Measurements from ENCODE around the gene ADISSP. TPM values are rescaled to one million over a fixed set of nuclear protein-coding genes. Genes with fewer than 3 reads are reported as not detected.
A peak's percentile ranks its signal among the peaks of the same experiment; 100 is the strongest.

The ADISSP gene
- total RNA-seq, 2 donors from 2014 or later = 11.2 to 26.7 TPM

DNA sequence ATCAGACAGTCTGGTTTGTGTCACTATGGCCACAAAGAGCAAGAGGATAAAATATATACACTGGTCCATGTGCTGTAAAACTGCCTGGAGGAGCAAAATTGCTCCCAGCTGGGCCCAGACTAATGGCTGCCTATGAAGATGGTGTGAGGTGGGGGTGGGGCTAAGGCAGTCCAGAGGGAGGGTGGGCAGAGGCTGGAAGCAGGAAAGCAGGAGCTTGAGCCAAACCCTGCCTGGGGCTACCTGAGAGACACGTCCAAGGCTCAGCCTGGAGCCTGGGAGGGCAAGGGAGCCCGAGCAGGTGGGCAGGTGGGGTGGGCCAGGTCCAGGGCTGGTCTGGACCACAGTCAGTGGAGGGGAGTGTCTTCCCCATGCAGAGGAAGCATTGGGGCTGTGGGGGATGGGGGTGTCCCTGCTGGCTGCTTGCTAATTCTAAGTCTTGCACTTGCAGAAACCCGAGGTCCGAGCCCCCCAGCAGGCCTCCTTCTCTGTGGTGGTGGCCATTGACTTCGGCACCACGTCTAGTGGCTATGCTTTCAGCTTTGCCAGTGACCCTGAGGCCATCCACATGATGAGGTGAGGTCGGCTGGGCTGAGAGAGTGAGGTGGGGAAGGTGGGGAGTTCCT is 25.6 kb downstream of the ADISSP start:
- TF ChIP-seq POLR2A (IDR thresholded peaks at IDR 0.05) = no peak
- TF ChIP-seq, protein P1, sequence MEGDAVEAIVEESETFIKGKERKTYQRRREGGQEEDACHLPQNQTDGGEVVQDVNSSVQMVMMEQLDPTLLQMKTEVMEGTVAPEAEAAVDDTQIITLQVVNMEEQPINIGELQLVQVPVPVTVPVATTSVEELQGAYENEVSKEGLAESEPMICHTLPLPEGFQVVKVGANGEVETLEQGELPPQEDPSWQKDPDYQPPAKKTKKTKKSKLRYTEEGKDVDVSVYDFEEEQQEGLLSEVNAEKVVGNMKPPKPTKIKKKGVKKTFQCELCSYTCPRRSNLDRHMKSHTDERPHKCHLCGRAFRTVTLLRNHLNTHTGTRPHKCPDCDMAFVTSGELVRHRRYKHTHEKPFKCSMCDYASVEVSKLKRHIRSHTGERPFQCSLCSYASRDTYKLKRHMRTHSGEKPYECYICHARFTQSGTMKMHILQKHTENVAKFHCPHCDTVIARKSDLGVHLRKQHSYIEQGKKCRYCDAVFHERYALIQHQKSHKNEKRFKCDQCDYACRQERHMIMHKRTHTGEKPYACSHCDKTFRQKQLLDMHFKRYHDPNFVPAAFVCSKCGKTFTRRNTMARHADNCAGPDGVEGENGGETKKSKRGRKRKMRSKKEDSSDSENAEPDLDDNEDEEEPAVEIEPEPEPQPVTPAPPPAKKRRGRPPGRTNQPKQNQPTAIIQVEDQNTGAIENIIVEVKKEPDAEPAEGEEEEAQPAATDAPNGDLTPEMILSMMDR (IDR thresholded peaks at IDR 0.05) = no peak
- WGBS, 2 donors = 65 to 69% methylated on average over 5 to 7 of the region's 7 CpGs
- Histone ChIP-seq H3K4me3 (no peak overlapping the region), H3K27me3 (no peaks in the 10 kb centered on the region), H3K27ac (no peak overlapping the region), H3K4me1 (peaks cover 11% of the 10 kb centered on the region), H3K9me3 (no peaks in the 10 kb centered on the region), H3K36me3 (replicated peaks in 1 of 2; ENCODE audit: insufficient read depth in 1 of 2, low read depth in 2 of 2) (no peaks in the 10 kb centered on the region)
- intact Hi-C loops (cut with DNase I) = no loop called here
- ATAC-seq (no peak), DNase-seq (no peak)

DNA sequence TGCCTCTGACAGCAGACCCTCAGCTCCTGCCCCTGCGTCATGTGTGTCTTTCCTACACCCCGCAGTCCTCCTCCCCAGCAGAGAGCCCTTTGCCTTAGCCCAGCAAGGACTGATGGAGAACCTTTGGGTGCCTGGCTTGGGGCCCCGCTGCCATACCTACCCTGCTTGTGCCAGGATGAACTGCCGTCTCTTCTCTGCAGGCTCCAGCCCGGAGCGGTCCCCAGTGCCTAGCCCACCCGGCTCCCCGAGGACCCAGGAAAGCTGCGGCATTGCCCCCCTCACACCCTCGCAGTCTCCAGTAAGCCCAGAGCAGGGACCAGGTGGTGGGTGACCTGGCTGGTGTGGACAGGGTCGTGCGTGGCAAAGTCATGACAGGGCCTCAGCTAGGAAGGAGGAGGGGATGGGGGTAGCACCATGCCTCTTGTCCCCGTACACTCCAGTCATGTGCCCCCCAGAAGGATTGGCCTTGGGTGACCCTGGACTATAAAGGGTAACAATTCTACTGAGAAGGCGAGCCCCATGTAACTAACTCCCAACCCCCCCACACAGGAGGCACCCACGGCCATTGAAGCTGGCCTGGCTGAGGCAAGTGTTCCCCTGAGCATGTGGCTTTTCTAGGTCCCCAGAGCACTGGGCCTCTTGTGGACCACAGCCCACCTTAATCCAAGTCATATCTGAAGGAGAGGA is 26.8 kb downstream of the ADISSP start:
- H3K27me3 ChIP-seq = no peaks in the 10 kb centered on the region
- H3K4me1 ChIP-seq = peaks cover 20% of the 10 kb centered on the region
- ATAC-seq = no peak
- H3K36me3 ChIP-seq (replicated peaks in 1 of 2; ENCODE audit: insufficient read depth in 1 of 2, low read depth in 2 of 2) = no peaks in the 10 kb centered on the region
- no peak for DNase-seq
- H3K27ac ChIP-seq = no peak overlapping the region
- TF ChIP-seq, protein P1 (IDR thresholded peaks at IDR 0.05) = no peak
- TF ChIP-seq POLR2A (IDR thresholded peaks at IDR 0.05) = no peak
- no peaks in the 10 kb centered on the region for H3K9me3 ChIP-seq
- intact Hi-C loops (cut with DNase I) = no loop called here
- H3K4me3 ChIP-seq = no peak overlapping the region
- WGBS, 2 donors = 86 to 88% methylated on average over 12 to 13 of the region's 15 CpGs

DNA sequence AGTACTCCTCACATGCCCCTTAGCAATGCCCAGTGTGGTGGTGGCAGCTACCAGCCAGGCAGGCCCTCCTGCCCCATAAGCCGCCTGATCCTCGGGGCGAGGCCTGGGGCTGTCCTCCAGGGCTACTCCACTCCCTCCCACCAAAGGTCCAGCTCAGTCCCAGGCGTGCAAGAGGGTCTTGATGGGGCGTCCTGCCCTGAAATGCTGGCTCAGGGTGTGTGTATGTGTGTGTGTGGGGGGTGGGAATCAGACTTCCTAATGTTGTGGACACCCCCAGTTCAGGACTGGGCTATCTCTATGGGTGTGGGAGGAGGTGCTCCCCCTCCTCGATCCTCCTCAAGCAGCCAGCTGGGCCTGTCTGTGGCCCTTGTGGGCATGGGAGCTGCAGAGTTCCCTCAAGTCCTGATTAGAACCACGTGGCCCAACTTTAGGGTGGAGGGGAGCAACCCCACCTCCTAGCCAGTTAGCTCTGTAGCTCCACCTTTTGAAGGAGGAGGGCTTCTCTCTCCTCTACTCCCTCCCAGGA is 27.6 kb downstream of the ADISSP start:
- Histone ChIP-seq H3K4me1 (peaks cover 19% of the 10 kb centered on the region), H3K4me3 (no peak overlapping the region), H3K27ac (peak overlapping the region in 1 of 4 donors; percentile 47), H3K36me3 (replicated peaks in 1 of 2; ENCODE audit: insufficient read depth in 1 of 2, low read depth in 2 of 2) (no peaks in the 10 kb centered on the region), H3K27me3 (no peaks in the 10 kb centered on the region), H3K9me3 (no peaks in the 10 kb centered on the region)
- DNase-seq (no peak), ATAC-seq (no peak)
- 20 to 71% methylated on average over 1 to 7 of the region's 7 CpGs for WGBS, 2 donors
- intact Hi-C loops (cut with DNase I) = no loop called here
- TF ChIP-seq, protein P1 (IDR thresholded peaks at IDR 0.05) = no peak

GRCh38 chr20:3739054-3739925 is 28.3 kb downstream of the ADISSP start:
- Histone ChIP-seq H3K9me3 (no peaks in the 10 kb centered on the region), H3K27ac (peak overlapping the region in 1 of 4 donors; percentile 47), H3K4me1 (peaks cover 16% of the 10 kb centered on the region), H3K27me3 (no peaks in the 10 kb centered on the region), H3K36me3 (replicated peaks in 1 of 2; ENCODE audit: insufficient read depth in 1 of 2, low read depth in 2 of 2) (no peaks in the 10 kb centered on the region), H3K4me3 (no peak overlapping the region)
- DNase-seq (no peak), ATAC-seq (no peak)
- 75 to 77% methylated on average over 18 to 19 of the region's 19 CpGs for WGBS, 2 donors
- no peak for TF ChIP-seq POLR2A (IDR thresholded peaks at IDR 0.05)
- TF ChIP-seq, protein P1 (IDR thresholded peaks at IDR 0.05) = no peak
- intact Hi-C loops (cut with DNase I) = no loop called here

Measured in body of pancreas (tissue), 4 donors.